ENCODE data around the gene IDH2. TPM values are rescaled to one million over a fixed set of nuclear protein-coding genes. Genes with fewer than 3 reads are reported as not detected.

IDH2 gene
- total RNA-seq, 1 donor = 28.6 TPM

- TF ChIP-seq CTCF (IDR thresholded peaks at IDR 0.05; ENCODE audit: insufficient read depth, low read length) = no peak
- no peak overlapping the region for H3K4me3 ChIP-seq (ENCODE audit: low read depth, low read length)
- no peak for DNase-seq (ENCODE audit: low read depth)
Measured at GRCh38 chr15:90091156-90091931, 10.9 kb downstream of the IDH2 start.

GRCh38 chr15:90090226-90090848 lies 11.9 kb downstream of the IDH2 start:
- no peak for TF ChIP-seq CTCF (IDR thresholded peaks at IDR 0.05; ENCODE audit: insufficient read depth, low read length)
- no peak overlapping the region for H3K4me3 ChIP-seq (ENCODE audit: low read depth, low read length)
- no peak for DNase-seq (ENCODE audit: low read depth)

- peak; percentile 16 for DNase-seq (ENCODE audit: low read depth)
- TF ChIP-seq CTCF (IDR thresholded peaks at IDR 0.05; ENCODE audit: insufficient read depth, low read length) = peak; percentile 33
- no peak overlapping the region for H3K4me3 ChIP-seq (ENCODE audit: low read depth, low read length)
Measured at GRCh38 chr15:90087454-90088154, 14.7 kb downstream of the IDH2 start.

GRCh38 chr15:90086868-90087268 lies 15.4 kb downstream of the IDH2 start:
- peak; percentile 44 for DNase-seq (ENCODE audit: low read depth)

GRCh38 chr15:90085565-90085964 lies 16.7 kb downstream of the IDH2 start:
- no peak overlapping the region for H3K4me3 ChIP-seq (ENCODE audit: low read depth, low read length)
- no peak for DNase-seq (ENCODE audit: low read depth)
- TF ChIP-seq CTCF (IDR thresholded peaks at IDR 0.05; ENCODE audit: insufficient read depth, low read length) = no peak

More at GRCh38 chr15:90086868-90087268, 15.4 kb downstream of the IDH2 start:
- H3K4me3 ChIP-seq (ENCODE audit: low read depth, low read length) = no peak overlapping the region
- TF ChIP-seq CTCF (IDR thresholded peaks at IDR 0.05; ENCODE audit: insufficient read depth, low read length) = peak; percentile 77

GRCh38 chr15:90084876-90085423 lies 17.3 kb downstream of the IDH2 start:
- H3K4me3 ChIP-seq (ENCODE audit: low read depth, low read length) = no peak overlapping the region
- TF ChIP-seq CTCF (IDR thresholded peaks at IDR 0.05; ENCODE audit: insufficient read depth, low read length) = no peak
- no peak for DNase-seq (ENCODE audit: low read depth)
